ENCODE measurements around the gene AFF2.

Gene AFF2

GRCh38 chrX:148592595-148592994, 92.2 kb downstream of the AFF2 start:
- DNase-seq, result no peak

- DNase-seq, result no peak
Measured at GRCh38 chrX:148593146-148593545, 92.7 kb downstream of the AFF2 start.

- DNase-seq, result no peak
Measured at GRCh38 chrX:148593987-148594386, 93.6 kb downstream of the AFF2 start.

GRCh38 chrX:148599404-148599803, 99.0 kb downstream of the AFF2 start:
- no peak for DNase-seq

GRCh38 chrX:148600131-148600530, 99.7 kb downstream of the AFF2 start:
- no peak for DNase-seq

GRCh38 chrX:148600581-148600980, 100.2 kb downstream of the AFF2 start:
- no peak for DNase-seq

- DNase-seq, result no peak
Measured at GRCh38 chrX:148601034-148601433, 100.6 kb downstream of the AFF2 start.

GRCh38 chrX:148609515-148610327, 109.3 kb downstream of the AFF2 start:
- no peak for DNase-seq

GRCh38 chrX:148610328-148610698, 109.9 kb downstream of the AFF2 start:
- DNase-seq, result no peak

GRCh38 chrX:148611993-148612392, 111.6 kb downstream of the AFF2 start:
- no peak for DNase-seq

- DNase-seq, result no peak
Measured at GRCh38 chrX:148612431-148612830, 112.0 kb downstream of the AFF2 start.

- no peak for DNase-seq
Measured at GRCh38 chrX:148613636-148614035, 113.2 kb downstream of the AFF2 start.

- DNase-seq, result no peak
Measured at GRCh38 chrX:148615491-148615890, 115.1 kb downstream of the AFF2 start.

GRCh38 chrX:148618470-148619445, 118.3 kb downstream of the AFF2 start:
- no peak for DNase-seq

- DNase-seq, result no peak
Measured at GRCh38 chrX:148620023-148620422, 119.6 kb downstream of the AFF2 start.

GRCh38 chrX:148624951-148625474, 124.6 kb downstream of the AFF2 start:
- no peak for DNase-seq

- DNase-seq, result no peak
Measured at GRCh38 chrX:148628621-148629020, 128.2 kb downstream of the AFF2 start.

- DNase-seq, result no peak
Measured at GRCh38 chrX:148629434-148629833, 129.0 kb downstream of the AFF2 start.

- no peak for DNase-seq
Measured at GRCh38 chrX:148632444-148632843, 132.0 kb downstream of the AFF2 start.

GRCh38 chrX:148633218-148633908, 132.9 kb downstream of the AFF2 start:
- DNase-seq, result no peak

GRCh38 chrX:148634591-148634990, 134.2 kb downstream of the AFF2 start:
- no peak for DNase-seq

GRCh38 chrX:148643460-148643859, 143.0 kb downstream of the AFF2 start:
- DNase-seq, result no peak

- no peak for DNase-seq
Measured at GRCh38 chrX:148647651-148648050, 147.2 kb downstream of the AFF2 start.
